ENCODE measurements around the gene PRSS56. TPM values are rescaled to one million over a fixed set of nuclear protein-coding genes. Genes with fewer than 3 reads are reported as not detected.

PRSS56 gene
- total RNA-seq, 2 donors from 2014 or later: not detected

DNA sequence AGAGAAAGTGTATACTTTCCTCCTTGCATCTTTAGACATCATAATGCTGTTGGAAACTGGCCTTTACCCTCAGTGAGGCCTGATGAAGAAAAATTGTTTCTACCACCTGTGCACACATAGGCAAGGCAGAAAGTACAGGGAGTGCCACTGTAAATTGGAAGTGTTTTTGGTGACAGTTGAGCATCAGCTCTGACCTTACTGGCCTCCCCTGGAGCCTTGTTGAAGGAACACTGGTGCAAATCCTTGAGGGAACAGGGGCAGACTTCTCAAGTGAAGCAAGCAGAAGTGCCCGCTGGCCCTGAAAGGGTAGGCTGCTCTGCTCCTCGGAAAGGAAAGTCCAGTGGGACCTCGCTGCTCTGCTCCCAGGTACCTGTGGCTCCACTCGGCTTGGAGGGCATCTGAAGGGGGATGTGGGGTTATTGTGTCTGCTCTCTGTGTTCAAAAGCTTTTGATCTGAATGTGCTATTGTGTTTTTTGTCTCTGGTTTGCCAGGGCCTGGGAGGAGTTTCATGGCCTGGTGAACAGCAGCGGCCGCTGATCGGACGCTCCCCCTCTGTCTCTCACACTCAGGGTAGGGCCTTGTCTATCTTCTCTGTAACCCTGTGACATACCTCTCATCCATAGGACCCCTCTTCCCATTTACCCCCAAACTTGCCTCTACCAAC lies 53.7 kb downstream of the PRSS56 start:
- ATAC-seq: no peak
- peaks cover 10% of the 10 kb centered on the region for H3K36me3 Mint-ChIP-seq (ENCODE audit: low read depth)
- peak overlapping the region; percentile 63 for H3K27ac Mint-ChIP-seq
- DNase-seq: no peak
- no peaks in the 10 kb centered on the region for H3K27me3 Mint-ChIP-seq
- H3K9me3 ChIP-seq (ENCODE audit: control insufficient read depth, low read length, poor library complexity, severe bottlenecking): no peaks in the 10 kb centered on the region
- H3K4me1 Mint-ChIP-seq: peaks cover 5% of the 10 kb centered on the region
- no peak overlapping the region for H3K4me3 Mint-ChIP-seq

DNA sequence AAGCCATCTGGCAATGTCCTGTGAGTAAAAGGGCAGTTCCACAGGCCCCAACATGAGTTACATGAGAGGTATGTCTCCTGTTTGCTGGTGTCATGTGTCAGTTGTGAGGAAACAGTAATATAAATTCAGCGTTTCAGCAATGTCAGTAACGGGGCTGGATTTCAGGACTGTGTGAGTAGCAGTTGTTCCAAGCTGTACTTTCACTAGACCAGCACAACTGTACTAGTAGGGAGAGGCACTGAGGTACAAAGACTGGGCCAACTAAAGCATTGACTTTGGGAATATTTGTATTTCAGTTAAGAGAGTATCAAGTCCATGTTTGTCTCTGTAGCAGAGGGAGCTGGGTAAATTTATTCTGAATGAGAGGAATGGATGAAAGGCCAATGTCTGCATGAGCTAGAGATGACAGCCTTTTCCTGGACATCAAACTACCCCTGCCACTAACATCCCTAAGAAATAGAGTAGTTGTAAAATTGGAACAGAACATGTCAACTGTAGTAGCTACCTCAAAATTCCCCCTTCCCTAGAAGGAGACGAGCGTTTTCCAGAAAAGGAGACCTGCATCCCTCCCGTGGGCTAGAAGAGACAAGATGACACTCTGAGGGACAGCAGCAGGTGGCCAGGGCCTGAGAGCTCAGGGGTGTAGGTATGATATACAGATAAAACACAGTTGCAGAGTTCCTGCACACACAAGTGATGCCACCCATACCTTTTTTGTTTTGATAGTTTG lies 54.7 kb downstream of the PRSS56 start:
- no peaks in the 10 kb centered on the region for H3K27me3 Mint-ChIP-seq
- H3K9me3 ChIP-seq (ENCODE audit: control insufficient read depth, low read length, poor library complexity, severe bottlenecking): no peaks in the 10 kb centered on the region
- peak overlapping the region; percentile 63 for H3K27ac Mint-ChIP-seq
- peaks cover 4% of the 10 kb centered on the region for H3K4me1 Mint-ChIP-seq
- H3K36me3 Mint-ChIP-seq (ENCODE audit: low read depth): peaks cover 8% of the 10 kb centered on the region
- no peak for ATAC-seq
- no peak for DNase-seq
- H3K4me3 Mint-ChIP-seq: no peak overlapping the region

Other genes with a start within 250 kb of the PRSS56 start
- under 1 TPM; 0.29 to 0.45 TPM for gene ALPP, start 141.6 kb upstream of the PRSS56 start, total RNA-seq
- gene ALPG, start 113.5 kb upstream of the PRSS56 start, total RNA-seq: not detected
- not detected for gene ALPI, start 64.2 kb upstream of the PRSS56 start, total RNA-seq
- not detected for gene ECEL1, start 32.6 kb upstream of the PRSS56 start, total RNA-seq
- not detected for gene CHRND, start 5.8 kb downstream of the PRSS56 start, total RNA-seq
- not detected for gene CHRNG, start 19.3 kb downstream of the PRSS56 start, total RNA-seq
- 10 to 100 TPM; 14.6 to 17.2 TPM for gene TIGD1, start 30.2 kb downstream of the PRSS56 start, total RNA-seq
- 10 to 100 TPM; 52.1 to 58.8 TPM for gene EIF4E2, start 30.3 kb downstream of the PRSS56 start, total RNA-seq
- gene EFHD1, start 113.2 kb downstream of the PRSS56 start, total RNA-seq: 1 to 10 TPM; 1.1 to 1.8 TPM
- 10 to 100 TPM; 55.9 to 62.9 TPM for gene GIGYF2, start 176.9 kb downstream of the PRSS56 start, total RNA-seq